Measurements from ENCODE around the gene PRMT2.
A peak's percentile ranks its signal among the peaks of the same experiment; 100 is the strongest.

The PRMT2 gene

GRCh38 chr21:46661642-46662366 is 26.3 kb downstream of the PRMT2 start:
- no peak for TF ChIP-seq CTCF (conservative IDR thresholded peaks at IDR 0.05; ENCODE audit: low read depth, low read length)
- H3K4me3 ChIP-seq (ENCODE audit: low read depth, low read length) = peak overlapping the region; percentile 39
- DNase-seq (ENCODE audit: low read depth) = no peak

- no peak overlapping the region for H3K4me3 ChIP-seq (ENCODE audit: low read depth, low read length)
- no peak for DNase-seq (ENCODE audit: low read depth)
- no peak for TF ChIP-seq CTCF (conservative IDR thresholded peaks at IDR 0.05; ENCODE audit: low read depth, low read length)
These were observed 26.8 kb downstream of the PRMT2 start for GRCh38 chr21:46662367-46662654.

- no peak for TF ChIP-seq CTCF (conservative IDR thresholded peaks at IDR 0.05; ENCODE audit: low read depth, low read length)
- DNase-seq (ENCODE audit: low read depth) = no peak
- no peak overlapping the region for H3K4me3 ChIP-seq (ENCODE audit: low read depth, low read length)
These were observed 27.5 kb downstream of the PRMT2 start for GRCh38 chr21:46662765-46663500.

GRCh38 chr21:46663754-46664153 is 28.3 kb downstream of the PRMT2 start:
- no peak for TF ChIP-seq CTCF (conservative IDR thresholded peaks at IDR 0.05; ENCODE audit: low read depth, low read length)
- H3K4me3 ChIP-seq (ENCODE audit: low read depth, low read length) = no peak overlapping the region
- no peak for DNase-seq (ENCODE audit: low read depth)

- H3K4me3 ChIP-seq (ENCODE audit: low read depth, low read length) = no peak overlapping the region
- no peak for TF ChIP-seq CTCF (conservative IDR thresholded peaks at IDR 0.05; ENCODE audit: low read depth, low read length)
- DNase-seq (ENCODE audit: low read depth) = no peak
These were observed 29.0 kb downstream of the PRMT2 start for GRCh38 chr21:46664316-46664995.

GRCh38 chr21:46665566-46665965 is 30.1 kb downstream of the PRMT2 start:
- no peak for DNase-seq (ENCODE audit: low read depth)
- H3K4me3 ChIP-seq (ENCODE audit: low read depth, low read length) = no peak overlapping the region
- no peak for TF ChIP-seq CTCF (conservative IDR thresholded peaks at IDR 0.05; ENCODE audit: low read depth, low read length)
